H9 (cell line): ENCODE results near the gene ADPRH. TPM values are rescaled to one million over a fixed set of nuclear protein-coding genes. Genes with fewer than 3 reads are reported as not detected.

Experiments used
- DNase-seq: peaks from one replicate; pipeline ENCODE4 v3.0.0-alpha.2; 2017
- H2AFZ ChIP-seq: one replicate; pipeline ENCODE4 v1.6.1; 2013; ENCODE audit warnings: mild to moderate bottlenecking, low read length, control low read depth, moderate library complexity
- H2AK5ac ChIP-seq: 2 replicates; pipeline ENCODE4 v1.6.1; 2013; ENCODE audit warnings: low read length, control low read depth, mixed read lengths; ENCODE audit not compliant: insufficient read length
- H2BK120ac ChIP-seq: one replicate; pipeline ENCODE4 v1.6.1; 2013; ENCODE audit warnings: low read depth, mild to moderate bottlenecking, low read length, control low read depth, inconsistent platforms; ENCODE audit not compliant: poor library complexity, severe bottlenecking
- H2BK12ac ChIP-seq: 2 replicates; pipeline ENCODE4 v1.6.1; 2013; ENCODE audit warnings: low read length, control low read depth, mixed read lengths, low read depth; ENCODE audit not compliant: insufficient read length
- H2BK15ac ChIP-seq: 2 replicates; pipeline ENCODE4 v1.6.1; 2013; ENCODE audit warnings: low read depth, low read length, control low read depth
- H2BK20ac ChIP-seq: one replicate; pipeline ENCODE4 v1.6.1; 2013; ENCODE audit warnings: low read depth, mild to moderate bottlenecking, low read length, control low read depth, inconsistent platforms; ENCODE audit not compliant: poor library complexity, severe bottlenecking
- H2BK5ac ChIP-seq: 2 replicates; pipeline ENCODE4 v1.6.1; 2013; ENCODE audit warnings: low read length, control low read depth, mixed read lengths; ENCODE audit not compliant: insufficient read length
- H3K14ac ChIP-seq: 2 replicates; pipeline ENCODE4 v1.6.1; 2013; ENCODE audit warnings: low read length, control low read depth; ENCODE audit not compliant: insufficient read depth
- H3K18ac ChIP-seq: 2 replicates; pipeline ENCODE4 v1.6.1; 2013; ENCODE audit warnings: low read depth, mild to moderate bottlenecking, mixed read lengths, low read length, control low read depth; ENCODE audit not compliant: insufficient read length
- H3K23ac ChIP-seq: 2 replicates; pipeline ENCODE4 v1.6.1; 2013; ENCODE audit warnings: low read length, control low read depth, mixed read lengths, low read depth; ENCODE audit not compliant: insufficient read length
- H3K23me2 ChIP-seq: 2 replicates; pipeline ENCODE4 v1.6.1; 2013; ENCODE audit warnings: low read depth, mild to moderate bottlenecking, mixed read lengths, low read length, control low read depth; ENCODE audit not compliant: insufficient read length, poor library complexity, severe bottlenecking
- H3K27ac ChIP-seq: 2 replicates; pipeline ENCODE4 v1.5.1; 2013; ENCODE audit warnings: low read length, control low read depth, mixed read lengths, low read depth; ENCODE audit not compliant: insufficient read length
- H3K27me3 ChIP-seq: 2 replicates; pipeline ENCODE4 v1.6.1; 2013; ENCODE audit warnings: low read length, control low read depth, inconsistent platforms; ENCODE audit not compliant: insufficient read depth
- H3K4ac ChIP-seq: 2 replicates; pipeline ENCODE4 v1.6.1; 2013; ENCODE audit warnings: low read depth, mild to moderate bottlenecking, control low read depth, inconsistent platforms, low read length, moderate library complexity
- H3K4me1 ChIP-seq: 2 replicates; pipeline ENCODE4 v1.6.1; 2013; ENCODE audit warnings: low read length, control low read depth, inconsistent platforms; ENCODE audit not compliant: insufficient read depth
- H3K4me2 ChIP-seq: 2 replicates; pipeline ENCODE4 v1.6.1; 2013; ENCODE audit warnings: low read length, control low read depth, mixed read lengths; ENCODE audit not compliant: insufficient read length, insufficient read depth
- H3K56ac ChIP-seq: 2 replicates; pipeline ENCODE4 v1.6.1; 2013; ENCODE audit warnings: low read depth, mild to moderate bottlenecking, mixed read lengths, low read length, control low read depth; ENCODE audit not compliant: insufficient read length
- H3K79me1 ChIP-seq: 2 replicates; pipeline ENCODE4 v1.6.1; 2013; ENCODE audit warnings: low read depth, mild to moderate bottlenecking, moderate library complexity, low read length, control low read depth, inconsistent platforms; ENCODE audit not compliant: insufficient read depth, poor library complexity, severe bottlenecking
- H3K79me2 ChIP-seq: 2 replicates; pipeline ENCODE4 v1.6.1; 2013; ENCODE audit warnings: low read length, control low read depth, inconsistent platforms; ENCODE audit not compliant: insufficient read depth
- H3K9ac ChIP-seq: 2 replicates; pipeline ENCODE4 v1.6.1; 2013; ENCODE audit warnings: low read length, control low read depth, mixed read lengths; ENCODE audit not compliant: insufficient read length; ENCODE audit errors: extremely low read depth
- H3K9me3 ChIP-seq: one replicate; pipeline ENCODE4 v1.6.1; 2013; ENCODE audit warnings: low read depth, low read length, inconsistent platforms; ENCODE audit not compliant: control insufficient read depth
- H3T11ph ChIP-seq: one replicate; pipeline ENCODE4 v1.6.1; 2013; ENCODE audit warnings: mild to moderate bottlenecking, low read length, control low read depth, inconsistent platforms
- H4K20me1 ChIP-seq: one replicate; pipeline ENCODE4 v1.6.1; 2013; ENCODE audit not compliant: control insufficient read depth, insufficient read length, insufficient read depth
- H4K5ac ChIP-seq: 2 replicates; pipeline ENCODE4 v1.6.1; 2013; ENCODE audit warnings: low read depth, mild to moderate bottlenecking, mixed read lengths, low read length, control low read depth; ENCODE audit not compliant: insufficient read length
- H4K8ac ChIP-seq: replicated peaks from 2 replicates; pipeline ENCODE4 v1.6.1; 2013; ENCODE audit warnings: low read length, control low read depth, mixed read lengths, low read depth; ENCODE audit not compliant: insufficient read length
- H4K91ac ChIP-seq: 2 replicates; pipeline ENCODE4 v1.6.1; 2013; ENCODE audit warnings: low read depth, mild to moderate bottlenecking, moderate library complexity, mixed read lengths, low read length, control low read depth; ENCODE audit not compliant: insufficient read length
- H3K27ac Mint-ChIP-seq, 3 experiments: 2 replicates in 2 of 3; 3 replicates in 1 of 3; pipeline ENCODE4 v1.8.0; 2020 to 2021; ENCODE audit warnings: mixed read lengths in 3 of 3, mild to moderate bottlenecking in 1 of 3, moderate library complexity in 1 of 3
- H3K27me3 Mint-ChIP-seq: 2 replicates; pipeline ENCODE4 v1.8.0; 2021; ENCODE audit warnings: low read depth, mild to moderate bottlenecking, moderate library complexity, mixed read lengths
- H3K36me3 Mint-ChIP-seq, 3 experiments: 2 replicates in 2 of 3; 3 replicates in 1 of 3; pipeline ENCODE4 v1.8.0; 2020 to 2021; ENCODE audit warnings: low read depth in 3 of 3, mixed read lengths in 3 of 3; ENCODE audit not compliant: insufficient read depth in 1 of 3
- H3K4me1 Mint-ChIP-seq, 2 experiments: 2 replicates each; pipeline ENCODE4 v1.8.0; 2020; ENCODE audit warnings: mixed read lengths in 2 of 2
- H3K4me3 Mint-ChIP-seq, 2 experiments: 2 replicates in 1 of 2; 3 replicates in 1 of 2; pipeline ENCODE4 v1.8.0; 2020 to 2021; ENCODE audit warnings: mild to moderate bottlenecking in 2 of 2, mixed read lengths in 2 of 2, moderate library complexity in 1 of 2
- H3K9me3 Mint-ChIP-seq, 2 experiments: 2 replicates in 1 of 2; 3 replicates in 1 of 2; pipeline ENCODE4 v1.8.0; 2020; ENCODE audit warnings: mild to moderate bottlenecking in 2 of 2, mixed read lengths in 2 of 2, moderate library complexity in 1 of 2
- CTCF ChIP-seq: fragments of 200-600 bp; sonication (generic); conservative IDR thresholded peaks from 3 replicates; pipeline ENCODE4 v1.8.0; 2021; ENCODE audit warnings: antibody characterized with exemption, mild to moderate bottlenecking
- WGBS: extraction: QIAGEN DNeasy Blood & Tissue Kit; methylation state at CpG from one replicate; pipeline ENCODE4 v1.1.7; 2013; ENCODE audit warnings: missing lambda C conversion rate, low lambda C conversion rate, mixed read lengths; ENCODE audit not compliant: insufficient read length; ENCODE audit errors: extremely low coverage; 5-methylcytosine and 5-hydroxymethylcytosine counted together
- total RNA-seq: library from RNA; stranded (reverse); gene quantifications from 2 replicates; pipeline ENCODE4 v1.2.1, GENCODE V29; 2021

Gene ADPRH
- total RNA-seq, 1 experiment from 2014 or later = 3.1 TPM

- no peak for TF ChIP-seq CTCF
- Histone ChIP-seq H2BK20ac (no peak overlapping the region), H2BK15ac (no peak overlapping the region), H4K5ac (no peak overlapping the region), H3K4ac (no peak overlapping the region), H2BK120ac (no peak overlapping the region), H3K9me3 (no peaks in the 10 kb centered on the region), H3K27me3 (no peaks in the 10 kb centered on the region), H3K23ac (no peak overlapping the region), H3K14ac (no peak overlapping the region), H3T11ph (no peak overlapping the region), H3K18ac (no peak overlapping the region), H3K27ac (no peak overlapping the region), H3K79me2 (no peaks in the 10 kb centered on the region), H2AFZ (no peak overlapping the region), H2BK12ac (no peak overlapping the region), H4K91ac (no peak overlapping the region), H4K20me1 (no peaks in the 10 kb centered on the region), H3K79me1 (no peaks in the 10 kb centered on the region), H3K23me2 (no peaks in the 10 kb centered on the region), H2AK5ac (no peak overlapping the region), H2BK5ac (no peak overlapping the region), H3K56ac (no peak overlapping the region), H3K4me1 (no peaks in the 10 kb centered on the region), H3K4me2 (no peak overlapping the region), H4K8ac (no peak overlapping the region), H3K9ac (no peak overlapping the region)
- Mint-ChIP-seq H3K4me1 (no peaks in the 10 kb centered on the region), H3K27ac (no peak overlapping the region), H3K4me3 (no peak overlapping the region), H3K27me3 (no peaks in the 10 kb centered on the region), H3K36me3 (no peaks in the 10 kb centered on the region), H3K9me3 (no peaks in the 10 kb centered on the region)
- no CpG with 5 or more reads among the region's 3 CpGs for WGBS
- no peak for DNase-seq
Observed at GRCh38 chr3:119541547-119541946, 37.7 kb upstream of the ADPRH start.
